Measurements from ENCODE around the gene PCDHA11. TPM values are rescaled to one million over a fixed set of nuclear protein-coding genes. Genes with fewer than 3 reads are reported as not detected.

The PCDHA11 gene
- polyA plus RNA-seq, 3 donors: not detected

DNA sequence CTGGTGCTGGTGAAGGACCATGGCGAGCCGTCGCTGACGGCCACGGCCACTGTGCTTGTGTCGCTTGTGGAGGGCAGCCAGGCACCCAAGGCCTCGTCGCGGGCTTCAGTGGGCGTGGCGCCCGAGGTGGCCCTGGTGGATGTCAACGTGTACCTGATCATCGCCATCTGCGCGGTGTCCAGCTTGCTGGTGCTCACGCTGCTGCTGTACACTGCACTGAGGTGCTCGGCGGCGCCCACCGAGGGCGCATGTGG lies 10.8 kb upstream of the PCDHA11 start:
- Histone ChIP-seq H3K9ac (ENCODE audit: insufficient read depth, low read length, poor library complexity, severe bottlenecking) (no peak overlapping the region), H2AFZ (ENCODE audit: insufficient read depth, low read depth, low read length, poor library complexity, severe bottlenecking) (no peak overlapping the region), H3K36me3 (replicated peaks in 1 of 2; ENCODE audit: control insufficient read depth in 1 of 2, insufficient read depth in 2 of 2, low read length in 2 of 2) (no peaks in the 10 kb centered on the region), H3K9me3 (replicated peaks in 1 of 2; ENCODE audit: control insufficient read depth in 1 of 2, insufficient read depth in 1 of 2, low read length in 2 of 2) (peaks cover 53 to 63% of the 10 kb centered on the region in 2 donors), H4K20me1 (ENCODE audit: insufficient read depth, low read length) (no peaks in the 10 kb centered on the region), H3K79me2 (ENCODE audit: insufficient read depth, low read length) (no peaks in the 10 kb centered on the region), H3K4me3 (replicated peaks in 1 of 3; ENCODE audit: low read depth in 2 of 3, low read length in 3 of 3) (no peak overlapping the region), H3K4me2 (replicated peaks; ENCODE audit: extremely low read depth, low read length, poor library complexity, severe bottlenecking) (no peak overlapping the region), H3K4me1 (ENCODE audit: control insufficient read depth in 1 of 2, insufficient read depth in 2 of 2, low read length in 2 of 2) (no peaks in the 10 kb centered on the region), H3K27ac (ENCODE audit: low read depth in 1 of 2, low read length in 2 of 2) (no peak overlapping the region), H3K27me3 (ENCODE audit: control insufficient read depth in 2 of 2, insufficient read depth in 2 of 2, low read length in 2 of 2) (peaks cover 0 to 13% of the 10 kb centered on the region in 2 donors)
- H3K9me3 Mint-ChIP-seq: peaks cover 34 to 61% (median 55%) of the 10 kb centered on the region in 7 donors
- H3K27me3 Mint-ChIP-seq (ENCODE audit: low read depth in 3 of 3): peaks cover 5 to 12% (median 10%) of the 10 kb centered on the region in 3 donors
- DNase-seq: no peak
- no peaks in the 10 kb centered on the region for H3K36me3 Mint-ChIP-seq
- TF ChIP-seq CTCF (IDR thresholded peaks at IDR 0.05): no peak
- H3K4me1 Mint-ChIP-seq: no peaks in the 10 kb centered on the region
- WGBS (ENCODE audit: insufficient coverage): 55% methylated on average over 22 of the region's 22 CpGs
- no peak overlapping the region for H3K27ac Mint-ChIP-seq
- intact Hi-C loops (cut with micrococcal nuclease): no loop called here
- no peak overlapping the region for H3K4me3 Mint-ChIP-seq

GRCh38 chr5:140862441-140863295 lies 6.1 kb upstream of the PCDHA11 start:
- Histone ChIP-seq H3K36me3 (replicated peaks in 1 of 2; ENCODE audit: control insufficient read depth in 1 of 2, insufficient read depth in 2 of 2, low read length in 2 of 2) (no peaks in the 10 kb centered on the region), H3K4me2 (replicated peaks; ENCODE audit: extremely low read depth, low read length, poor library complexity, severe bottlenecking) (no peak overlapping the region), H2AFZ (ENCODE audit: insufficient read depth, low read depth, low read length, poor library complexity, severe bottlenecking) (no peak overlapping the region), H3K4me1 (ENCODE audit: control insufficient read depth in 1 of 2, insufficient read depth in 2 of 2, low read length in 2 of 2) (no peaks in the 10 kb centered on the region), H3K27me3 (ENCODE audit: control insufficient read depth in 2 of 2, insufficient read depth in 2 of 2, low read length in 2 of 2) (no peaks in the 10 kb centered on the region), H3K79me2 (ENCODE audit: insufficient read depth, low read length) (no peaks in the 10 kb centered on the region), H3K9ac (ENCODE audit: insufficient read depth, low read length, poor library complexity, severe bottlenecking) (no peak overlapping the region), H3K4me3 (replicated peaks in 1 of 3; ENCODE audit: low read depth in 2 of 3, low read length in 3 of 3) (no peak overlapping the region), H3K9me3 (replicated peaks in 1 of 2; ENCODE audit: control insufficient read depth in 1 of 2, insufficient read depth in 1 of 2, low read length in 2 of 2) (peaks cover 43 to 44% of the 10 kb centered on the region in 2 donors), H3K27ac (ENCODE audit: low read depth in 1 of 2, low read length in 2 of 2) (no peak overlapping the region), H4K20me1 (ENCODE audit: insufficient read depth, low read length) (no peaks in the 10 kb centered on the region)
- H3K27me3 Mint-ChIP-seq (ENCODE audit: low read depth in 3 of 3): peaks cover 0 to 5% (median 2%) of the 10 kb centered on the region in 3 donors
- H3K4me3 Mint-ChIP-seq: no peak overlapping the region
- intact Hi-C loops (cut with micrococcal nuclease): no loop called here
- H3K27ac Mint-ChIP-seq: no peak overlapping the region
- 42% methylated on average over 76 of the region's 76 CpGs for WGBS (ENCODE audit: insufficient coverage)
- H3K9me3 Mint-ChIP-seq: peaks cover 22 to 43% (median 40%) of the 10 kb centered on the region in 7 donors
- no peaks in the 10 kb centered on the region for H3K4me1 Mint-ChIP-seq
- H3K36me3 Mint-ChIP-seq: no peaks in the 10 kb centered on the region
- TF ChIP-seq CTCF (IDR thresholded peaks at IDR 0.05): no peak
- no peak for DNase-seq
